ENCODE data around the gene ATP8B4.

ATP8B4 gene

GRCh38 chr15:49809894-49810609, 309.0 kb downstream of the ATP8B4 start:
- no peak for DNase-seq (ENCODE audit: low read depth)

GRCh38 chr15:49808341-49808740, 310.7 kb downstream of the ATP8B4 start:
- DNase-seq (ENCODE audit: low read depth) = no peak

Measured in stromal cell of bone marrow (primary cell).